ENCODE measurements around the gene SRCIN1.

GRCh38 chr17:38585056-38585917, 20.5 kb downstream of the SRCIN1 start:
- TF ChIP-seq, protein P1, sequence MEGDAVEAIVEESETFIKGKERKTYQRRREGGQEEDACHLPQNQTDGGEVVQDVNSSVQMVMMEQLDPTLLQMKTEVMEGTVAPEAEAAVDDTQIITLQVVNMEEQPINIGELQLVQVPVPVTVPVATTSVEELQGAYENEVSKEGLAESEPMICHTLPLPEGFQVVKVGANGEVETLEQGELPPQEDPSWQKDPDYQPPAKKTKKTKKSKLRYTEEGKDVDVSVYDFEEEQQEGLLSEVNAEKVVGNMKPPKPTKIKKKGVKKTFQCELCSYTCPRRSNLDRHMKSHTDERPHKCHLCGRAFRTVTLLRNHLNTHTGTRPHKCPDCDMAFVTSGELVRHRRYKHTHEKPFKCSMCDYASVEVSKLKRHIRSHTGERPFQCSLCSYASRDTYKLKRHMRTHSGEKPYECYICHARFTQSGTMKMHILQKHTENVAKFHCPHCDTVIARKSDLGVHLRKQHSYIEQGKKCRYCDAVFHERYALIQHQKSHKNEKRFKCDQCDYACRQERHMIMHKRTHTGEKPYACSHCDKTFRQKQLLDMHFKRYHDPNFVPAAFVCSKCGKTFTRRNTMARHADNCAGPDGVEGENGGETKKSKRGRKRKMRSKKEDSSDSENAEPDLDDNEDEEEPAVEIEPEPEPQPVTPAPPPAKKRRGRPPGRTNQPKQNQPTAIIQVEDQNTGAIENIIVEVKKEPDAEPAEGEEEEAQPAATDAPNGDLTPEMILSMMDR (IDR thresholded peaks at IDR 0.05): no peak
- TF ChIP-seq POLR2A (IDR thresholded peaks at IDR 0.05; ENCODE audit: low read depth) (no peak), POLR2AphosphoS5 (IDR thresholded peaks at IDR 0.05) (no peak)

Measured in esophagus muscularis mucosa (tissue), 3 donors.